ENCODE data around the gene IL12A. TPM values are rescaled to one million over a fixed set of nuclear protein-coding genes. Genes with fewer than 3 reads are reported as not detected.

IL12A gene
- total RNA-seq, 1 donor from 2014 or later: 0.26 TPM

GRCh38 chr3:159948429-159949144, 40.0 kb upstream of the IL12A start:
- Histone ChIP-seq H3K36me3 (ENCODE audit: control insufficient read depth, insufficient read depth, low read length) (no peaks in the 10 kb centered on the region), H3K4me3 (ENCODE audit: low read depth, low read length) (no peak overlapping the region), H3K27me3 (ENCODE audit: control insufficient read depth, insufficient read depth, low read length) (peaks cover 1% of the 10 kb centered on the region)
- no peak for FAIRE-seq
- DNase-seq (ENCODE audit: low read depth): no peak
- no peak for TF ChIP-seq CTCF (IDR thresholded peaks at IDR 0.05; ENCODE audit: insufficient read depth, low read length, severe bottlenecking)

GRCh38 chr3:159950156-159950898, 38.3 kb upstream of the IL12A start:
- Histone ChIP-seq H3K36me3 (ENCODE audit: control insufficient read depth, insufficient read depth, low read length) (no peaks in the 10 kb centered on the region), H3K27me3 (ENCODE audit: control insufficient read depth, insufficient read depth, low read length) (peaks cover 1% of the 10 kb centered on the region), H3K4me3 (ENCODE audit: low read depth, low read length) (no peak overlapping the region)
- no peak for DNase-seq (ENCODE audit: low read depth)
- TF ChIP-seq CTCF (IDR thresholded peaks at IDR 0.05; ENCODE audit: insufficient read depth, low read length, severe bottlenecking): no peak
- FAIRE-seq: peak; percentile 60

GRCh38 chr3:159951540-159951939, 37.1 kb upstream of the IL12A start:
- no peak for FAIRE-seq
- Histone ChIP-seq H3K36me3 (ENCODE audit: control insufficient read depth, insufficient read depth, low read length) (no peaks in the 10 kb centered on the region), H3K4me3 (ENCODE audit: low read depth, low read length) (no peak overlapping the region), H3K27me3 (ENCODE audit: control insufficient read depth, insufficient read depth, low read length) (peaks cover 1% of the 10 kb centered on the region)
- TF ChIP-seq CTCF (IDR thresholded peaks at IDR 0.05; ENCODE audit: insufficient read depth, low read length, severe bottlenecking): no peak
- DNase-seq (ENCODE audit: low read depth): no peak

GRCh38 chr3:159953325-159954085, 35.1 kb upstream of the IL12A start:
- peaks cover 1% of the 10 kb centered on the region for H3K27me3 ChIP-seq (ENCODE audit: control insufficient read depth, insufficient read depth, low read length)
- FAIRE-seq (no peak), DNase-seq (ENCODE audit: low read depth) (no peak)
- no peak overlapping the region for H3K4me3 ChIP-seq (ENCODE audit: low read depth, low read length)
- no peak for TF ChIP-seq CTCF (IDR thresholded peaks at IDR 0.05; ENCODE audit: insufficient read depth, low read length, severe bottlenecking)
- no peaks in the 10 kb centered on the region for H3K36me3 ChIP-seq (ENCODE audit: control insufficient read depth, insufficient read depth, low read length)

- Histone ChIP-seq H3K36me3 (ENCODE audit: control insufficient read depth, insufficient read depth, low read length) (no peaks in the 10 kb centered on the region), H3K27me3 (ENCODE audit: control insufficient read depth, insufficient read depth, low read length) (no peaks in the 10 kb centered on the region), H3K4me3 (ENCODE audit: low read depth, low read length) (no peak overlapping the region)
- TF ChIP-seq CTCF (IDR thresholded peaks at IDR 0.05; ENCODE audit: insufficient read depth, low read length, severe bottlenecking): no peak
- FAIRE-seq (no peak), DNase-seq (ENCODE audit: low read depth) (no peak)
Measured at GRCh38 chr3:159960188-159961148, 28.2 kb upstream of the IL12A start.

Measured in bronchial epithelial cell (primary cell).